ENCODE results near the gene DOCK1.

Gene DOCK1

DNA sequence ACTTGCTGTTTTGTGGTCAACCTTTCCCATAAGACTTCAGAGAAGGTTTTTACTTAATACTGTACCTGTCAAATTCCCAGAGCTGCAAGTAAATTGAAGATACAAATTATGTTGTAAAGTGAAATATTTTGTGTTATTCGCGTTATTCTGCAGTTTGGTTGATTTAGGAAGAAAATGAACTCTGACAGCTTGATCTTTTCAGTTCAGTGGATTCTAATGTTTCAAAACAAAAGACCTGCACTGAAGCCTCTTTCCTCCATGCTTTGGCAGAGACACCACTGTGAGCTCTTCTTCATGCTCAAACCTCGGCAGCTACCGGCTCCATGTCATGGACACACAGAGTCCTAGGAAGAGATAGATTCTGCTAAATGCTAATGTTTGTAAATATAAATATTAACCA lies 366.8 kb downstream of the DOCK1 start:
- no peak for DNase-seq (ENCODE audit: low read depth)
- no peak overlapping the region for H3K4me3 ChIP-seq (replicated peaks; ENCODE audit: low read depth, low read length)
- TF ChIP-seq, protein P1, sequence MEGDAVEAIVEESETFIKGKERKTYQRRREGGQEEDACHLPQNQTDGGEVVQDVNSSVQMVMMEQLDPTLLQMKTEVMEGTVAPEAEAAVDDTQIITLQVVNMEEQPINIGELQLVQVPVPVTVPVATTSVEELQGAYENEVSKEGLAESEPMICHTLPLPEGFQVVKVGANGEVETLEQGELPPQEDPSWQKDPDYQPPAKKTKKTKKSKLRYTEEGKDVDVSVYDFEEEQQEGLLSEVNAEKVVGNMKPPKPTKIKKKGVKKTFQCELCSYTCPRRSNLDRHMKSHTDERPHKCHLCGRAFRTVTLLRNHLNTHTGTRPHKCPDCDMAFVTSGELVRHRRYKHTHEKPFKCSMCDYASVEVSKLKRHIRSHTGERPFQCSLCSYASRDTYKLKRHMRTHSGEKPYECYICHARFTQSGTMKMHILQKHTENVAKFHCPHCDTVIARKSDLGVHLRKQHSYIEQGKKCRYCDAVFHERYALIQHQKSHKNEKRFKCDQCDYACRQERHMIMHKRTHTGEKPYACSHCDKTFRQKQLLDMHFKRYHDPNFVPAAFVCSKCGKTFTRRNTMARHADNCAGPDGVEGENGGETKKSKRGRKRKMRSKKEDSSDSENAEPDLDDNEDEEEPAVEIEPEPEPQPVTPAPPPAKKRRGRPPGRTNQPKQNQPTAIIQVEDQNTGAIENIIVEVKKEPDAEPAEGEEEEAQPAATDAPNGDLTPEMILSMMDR (IDR thresholded peaks at IDR 0.05; ENCODE audit: low read length, missing control alignments), result no peak

DNA sequence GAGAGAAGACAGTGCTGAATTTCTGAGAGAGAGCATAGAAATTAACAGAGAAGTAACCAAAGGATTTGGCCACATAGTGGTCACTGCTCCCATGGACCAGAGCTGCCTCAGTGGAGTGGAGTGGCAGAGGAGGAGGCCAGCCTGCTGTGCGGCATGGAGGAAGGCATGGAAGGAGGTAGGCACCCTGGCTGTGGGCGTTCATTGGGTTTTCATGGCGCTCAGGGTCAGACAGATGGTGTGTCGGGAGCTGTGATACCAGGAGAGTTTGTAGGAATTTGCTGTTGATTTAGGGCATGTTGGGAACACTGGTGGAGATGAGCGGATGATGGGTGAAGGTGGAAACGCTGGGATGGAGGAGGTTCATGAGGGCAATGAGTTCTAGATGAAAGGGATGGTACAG lies 370.0 kb downstream of the DOCK1 start:
- TF ChIP-seq, protein P1 (IDR thresholded peaks at IDR 0.05; ENCODE audit: low read length, missing control alignments), result no peak
- no peak overlapping the region for H3K4me3 ChIP-seq (replicated peaks; ENCODE audit: low read depth, low read length)
- DNase-seq (ENCODE audit: low read depth), result no peak

DNA sequence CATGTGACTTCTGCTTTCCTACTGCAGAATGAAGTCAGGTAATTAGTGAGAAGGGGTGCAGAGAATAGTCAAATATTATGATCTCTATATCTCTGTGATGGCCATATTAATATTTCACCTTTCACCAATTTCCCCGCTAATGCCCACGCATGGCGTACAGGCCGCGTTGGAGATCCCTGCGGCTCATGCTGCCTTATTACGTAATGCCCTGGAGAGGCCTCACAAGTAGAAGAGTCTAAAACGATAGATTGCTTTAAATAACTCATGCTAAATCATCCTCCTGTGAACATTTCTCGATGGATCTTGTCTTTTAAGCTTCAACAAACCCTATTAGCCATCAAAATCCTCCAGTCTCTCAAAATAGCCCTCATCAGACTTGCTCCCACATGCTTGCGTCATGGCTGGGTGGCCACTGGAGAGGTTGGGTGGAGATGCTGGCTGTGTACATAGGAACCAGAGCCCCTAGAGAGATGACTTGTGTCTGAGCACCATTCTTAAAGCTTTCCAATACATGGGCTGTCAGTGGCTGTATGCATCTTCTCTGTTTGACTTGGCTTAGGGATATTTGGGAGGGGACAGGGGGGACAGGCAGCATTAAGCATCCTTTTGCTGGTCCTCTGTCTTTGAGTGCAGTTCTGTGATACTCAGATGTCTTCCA lies 370.7 kb downstream of the DOCK1 start:
- no peak overlapping the region for H3K4me3 ChIP-seq (replicated peaks; ENCODE audit: low read depth, low read length)
- no peak for DNase-seq (ENCODE audit: low read depth)
- TF ChIP-seq, protein P1 (IDR thresholded peaks at IDR 0.05; ENCODE audit: low read length, missing control alignments), result no peak

DNA sequence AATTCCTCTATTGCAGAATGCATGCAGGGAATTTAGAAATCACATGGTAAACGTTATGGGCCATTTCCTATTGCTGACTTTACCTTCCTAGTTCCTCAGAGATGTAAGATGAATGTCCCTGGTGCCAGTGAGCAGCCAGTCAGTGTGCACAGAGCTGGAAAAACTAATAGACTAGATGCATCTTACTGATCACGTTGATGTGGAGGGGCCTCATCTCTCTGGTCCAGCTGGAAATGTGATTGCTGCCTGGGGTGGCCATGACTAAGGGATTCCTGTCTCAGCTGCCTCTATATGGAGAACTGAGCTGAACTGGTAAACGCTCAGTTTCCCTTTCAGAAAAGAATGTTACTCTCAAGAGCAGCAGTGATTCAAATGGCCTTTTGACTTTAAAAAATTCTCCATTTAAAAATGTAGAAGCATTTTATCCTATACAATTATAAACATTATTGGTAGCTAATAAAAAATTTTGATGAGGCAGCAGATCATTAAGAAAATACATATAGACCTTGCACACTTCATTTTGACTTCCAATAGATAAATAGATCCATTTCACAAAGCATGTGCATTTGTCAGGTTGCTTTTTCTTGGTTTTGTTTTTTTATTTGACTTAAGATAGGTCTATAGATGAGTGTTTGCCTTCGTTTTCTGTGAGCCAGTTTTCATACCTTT lies 371.7 kb downstream of the DOCK1 start:
- H3K4me3 ChIP-seq (replicated peaks; ENCODE audit: low read depth, low read length), result no peak overlapping the region
- DNase-seq (ENCODE audit: low read depth), result no peak
- TF ChIP-seq, protein P1 (IDR thresholded peaks at IDR 0.05; ENCODE audit: low read length, missing control alignments), result no peak

DNA sequence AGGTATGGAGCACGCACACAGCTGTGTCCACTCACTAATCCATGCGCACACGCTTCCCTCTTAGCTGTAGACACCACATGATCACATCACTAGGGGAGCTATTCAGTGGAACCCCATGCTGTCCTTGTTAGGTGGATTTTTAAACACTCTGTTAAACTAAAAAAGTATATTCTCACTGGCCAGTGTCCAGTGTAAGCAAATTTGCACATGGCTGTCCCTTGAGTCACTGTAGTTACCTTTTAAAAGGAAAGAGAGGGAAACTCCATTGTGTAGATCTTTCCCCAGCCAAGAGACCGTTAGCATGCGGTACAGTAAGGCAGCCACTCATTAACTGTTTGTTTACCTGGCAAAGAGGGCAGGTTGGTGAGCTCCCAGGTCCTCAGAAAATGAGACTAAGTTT lies 372.8 kb downstream of the DOCK1 start:
- no peak overlapping the region for H3K4me3 ChIP-seq (replicated peaks; ENCODE audit: low read depth, low read length)
- peak; percentile 26 for DNase-seq (ENCODE audit: low read depth)
- TF ChIP-seq, protein P1 (IDR thresholded peaks at IDR 0.05; ENCODE audit: low read length, missing control alignments), result no peak

DNA sequence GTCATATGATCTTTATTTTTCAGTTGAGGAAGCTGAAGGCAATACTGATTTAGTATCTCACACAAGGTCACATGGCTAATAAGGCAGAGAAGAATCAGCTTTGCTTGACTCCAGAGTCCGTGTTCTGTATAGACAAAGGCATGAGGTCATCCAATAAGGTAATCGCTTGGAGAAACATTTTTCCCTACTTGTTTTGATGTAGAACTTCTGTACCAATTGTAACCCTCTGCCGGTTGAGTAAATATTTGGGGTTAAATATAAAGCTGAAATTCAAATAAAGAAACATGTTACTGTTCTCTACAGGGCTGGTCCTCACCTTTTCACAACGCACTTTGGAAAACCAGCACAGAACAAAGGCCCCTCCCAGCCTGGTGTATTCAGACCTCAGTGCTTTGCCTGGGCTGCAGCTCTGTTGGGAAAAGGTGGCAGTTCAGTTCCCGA lies 374.1 kb downstream of the DOCK1 start:
- H3K4me3 ChIP-seq (replicated peaks; ENCODE audit: low read depth, low read length), result no peak overlapping the region
- TF ChIP-seq, protein P1 (IDR thresholded peaks at IDR 0.05; ENCODE audit: low read length, missing control alignments), result no peak
- DNase-seq (ENCODE audit: low read depth), result no peak

DNA sequence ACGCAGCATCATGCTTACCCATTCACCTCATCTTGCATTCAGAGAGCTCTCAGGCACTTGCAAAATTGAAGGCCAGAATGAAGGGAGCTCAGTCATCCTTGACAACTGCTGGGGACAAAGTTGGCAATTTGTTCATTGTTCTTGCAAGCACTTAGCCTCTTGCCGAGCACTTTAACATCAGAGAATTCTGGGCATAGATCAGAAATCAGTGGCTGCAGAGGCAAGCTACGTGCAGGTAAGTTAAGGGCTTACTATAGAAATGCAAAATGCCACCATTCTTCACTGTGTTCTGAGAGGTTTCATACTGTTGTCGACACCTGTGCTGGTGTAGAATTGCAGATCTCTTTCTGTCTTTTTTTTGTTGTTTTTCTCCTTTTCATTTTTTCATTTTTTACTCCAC lies 375.2 kb downstream of the DOCK1 start:
- no peak overlapping the region for H3K4me3 ChIP-seq (replicated peaks; ENCODE audit: low read depth, low read length)
- DNase-seq (ENCODE audit: low read depth), result no peak
- TF ChIP-seq, protein P1 (IDR thresholded peaks at IDR 0.05; ENCODE audit: low read length, missing control alignments), result no peak

Data from fibroblast of pulmonary artery (primary cell).